Superior temporal gyrus (tissue), 1 donor: Measurements from ENCODE around the gene STK4.

Experiments used
- DNase-seq: peaks from one replicate; pipeline ENCODE4 v3.0.0-alpha.2; 2016; ENCODE audit errors: extremely low spot score

The STK4 gene

DNA sequence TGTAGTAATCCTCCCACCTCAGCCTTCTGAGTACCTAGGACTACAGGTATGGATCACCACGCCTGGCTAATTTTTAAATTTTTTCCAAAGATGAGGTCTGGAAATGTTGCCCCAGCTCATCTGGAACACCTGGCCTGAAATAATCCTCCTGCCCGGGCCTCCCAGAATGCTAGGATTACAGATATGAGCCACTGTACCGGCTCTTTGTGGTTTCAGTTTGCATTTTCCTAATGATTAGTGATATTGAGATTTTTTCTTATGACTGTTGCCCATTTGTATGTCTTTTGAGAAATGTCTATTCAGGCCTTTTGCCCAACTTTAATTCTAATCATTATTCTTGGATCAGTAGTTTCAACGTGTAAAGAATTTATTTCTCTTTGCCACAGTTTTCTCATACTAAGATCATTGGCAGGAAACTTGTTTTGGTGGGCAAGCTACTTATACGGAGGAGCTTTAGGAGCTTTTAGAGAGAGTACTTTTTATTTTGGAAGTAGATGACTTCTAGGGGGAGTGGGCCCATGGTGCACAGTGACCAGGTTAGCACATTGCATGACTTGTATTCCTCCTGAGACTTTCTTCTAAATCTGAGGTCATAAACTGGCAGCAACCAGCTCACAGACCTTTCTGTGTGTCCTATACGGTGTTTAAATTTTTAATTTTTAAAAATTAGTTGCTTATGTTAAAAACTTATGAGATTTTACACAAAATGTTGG is 62.3 kb downstream of the STK4 start:
- DNase-seq: no peak

DNA sequence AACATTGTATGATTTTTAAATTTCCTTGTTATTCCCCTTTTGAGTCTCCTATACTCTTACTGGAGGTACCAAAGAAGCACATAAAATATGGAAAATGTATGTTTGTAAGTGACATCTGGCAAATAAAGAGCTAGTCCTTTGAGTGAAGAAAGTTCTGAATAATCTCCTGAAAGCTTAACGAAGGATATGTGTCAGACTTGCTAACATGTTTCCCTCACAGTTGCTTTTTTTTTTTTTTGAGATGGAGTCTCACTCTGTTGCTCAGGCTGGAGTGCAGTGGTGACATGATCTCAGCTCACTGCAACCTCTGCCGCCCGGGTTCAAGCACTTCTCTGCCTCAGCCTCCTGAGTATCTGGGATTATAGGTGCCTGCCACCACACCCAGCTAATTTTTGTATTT is 63.6 kb downstream of the STK4 start:
- DNase-seq: no peak

- no peak for DNase-seq
Observed at GRCh38 chr20:45032276-45032675, 66.0 kb downstream of the STK4 start.

DNA sequence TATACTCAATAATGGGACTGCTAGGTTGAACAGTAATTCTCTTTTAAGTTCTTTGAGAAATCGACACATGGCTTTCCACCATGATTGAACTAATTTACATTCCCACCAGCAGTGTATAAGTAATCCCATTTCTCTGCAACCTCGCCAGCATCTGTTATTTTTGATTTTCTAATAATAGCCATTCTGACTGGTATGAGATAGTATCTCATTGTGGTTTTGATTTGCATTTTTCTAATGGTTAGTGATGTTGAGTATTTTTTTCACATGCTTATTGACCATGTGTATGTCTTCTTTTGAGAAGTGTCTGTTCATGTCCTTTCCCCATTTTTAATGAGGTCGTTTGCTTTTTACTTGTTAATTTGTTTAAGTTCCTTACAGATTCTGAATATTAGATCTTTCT is 66.5 kb downstream of the STK4 start:
- no peak for DNase-seq

DNA sequence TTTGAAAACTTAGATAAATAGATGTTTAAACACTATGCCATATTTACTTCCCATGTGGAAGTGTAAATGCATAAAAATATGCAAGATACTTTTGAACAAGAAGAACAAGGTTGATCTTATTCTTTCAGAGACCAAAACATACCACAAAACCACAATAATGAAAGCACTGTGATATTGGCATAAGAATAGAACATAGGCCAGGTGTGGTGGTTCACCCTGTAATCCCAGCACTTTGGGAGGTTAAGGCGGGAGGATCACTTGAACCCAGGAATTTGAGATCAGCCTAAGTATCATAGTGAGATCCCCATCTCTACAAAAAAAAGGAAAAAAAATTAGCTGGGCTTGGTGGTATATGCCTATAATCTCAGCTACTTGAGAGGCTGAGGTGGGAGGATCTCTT is 68.1 kb downstream of the STK4 start:
- no peak for DNase-seq

- peak; percentile 53 for DNase-seq
Observed at GRCh38 chr20:45036044-45036755, 69.9 kb downstream of the STK4 start.

GRCh38 chr20:45037050-45037449 is 70.7 kb downstream of the STK4 start:
- peak; percentile 57 for DNase-seq

GRCh38 chr20:45037635-45038034 is 71.3 kb downstream of the STK4 start:
- no peak for DNase-seq

DNA sequence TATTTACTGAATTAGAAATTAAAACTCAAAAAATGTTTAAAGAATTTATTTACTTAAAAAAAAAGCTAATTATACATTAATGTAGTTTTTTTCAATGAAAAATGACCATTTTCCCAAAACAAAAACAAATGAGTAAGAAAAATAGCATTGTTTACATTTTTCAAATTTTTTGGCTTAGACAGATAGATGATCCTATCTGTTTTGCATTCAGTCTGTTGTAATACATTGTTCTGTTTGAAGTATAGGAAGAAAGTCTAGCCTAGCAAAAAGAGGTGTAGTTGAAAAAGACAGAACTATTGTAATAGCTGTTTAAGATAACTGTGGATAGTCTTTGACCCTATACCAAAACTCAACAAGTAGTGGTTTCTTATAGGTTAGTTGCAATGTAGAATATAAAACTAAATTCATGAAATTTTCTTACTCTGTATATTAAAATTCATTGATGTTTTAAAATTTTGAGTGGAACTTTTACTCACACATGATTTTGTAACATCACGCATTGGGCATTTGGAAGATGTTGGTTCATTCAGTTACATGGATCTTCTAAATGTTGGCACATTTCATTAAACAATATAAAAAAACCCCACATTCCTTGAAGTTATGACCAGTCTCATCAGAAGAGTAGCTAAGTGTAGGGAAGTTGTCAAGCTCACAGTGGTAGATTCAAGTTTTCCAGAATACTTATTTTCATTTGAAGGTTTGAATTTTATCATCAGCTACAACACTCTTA is 72.6 kb downstream of the STK4 start:
- DNase-seq: peak; percentile 35

- DNase-seq: peak; percentile 64
Observed at GRCh38 chr20:45039475-45039820, 73.1 kb downstream of the STK4 start.

DNA sequence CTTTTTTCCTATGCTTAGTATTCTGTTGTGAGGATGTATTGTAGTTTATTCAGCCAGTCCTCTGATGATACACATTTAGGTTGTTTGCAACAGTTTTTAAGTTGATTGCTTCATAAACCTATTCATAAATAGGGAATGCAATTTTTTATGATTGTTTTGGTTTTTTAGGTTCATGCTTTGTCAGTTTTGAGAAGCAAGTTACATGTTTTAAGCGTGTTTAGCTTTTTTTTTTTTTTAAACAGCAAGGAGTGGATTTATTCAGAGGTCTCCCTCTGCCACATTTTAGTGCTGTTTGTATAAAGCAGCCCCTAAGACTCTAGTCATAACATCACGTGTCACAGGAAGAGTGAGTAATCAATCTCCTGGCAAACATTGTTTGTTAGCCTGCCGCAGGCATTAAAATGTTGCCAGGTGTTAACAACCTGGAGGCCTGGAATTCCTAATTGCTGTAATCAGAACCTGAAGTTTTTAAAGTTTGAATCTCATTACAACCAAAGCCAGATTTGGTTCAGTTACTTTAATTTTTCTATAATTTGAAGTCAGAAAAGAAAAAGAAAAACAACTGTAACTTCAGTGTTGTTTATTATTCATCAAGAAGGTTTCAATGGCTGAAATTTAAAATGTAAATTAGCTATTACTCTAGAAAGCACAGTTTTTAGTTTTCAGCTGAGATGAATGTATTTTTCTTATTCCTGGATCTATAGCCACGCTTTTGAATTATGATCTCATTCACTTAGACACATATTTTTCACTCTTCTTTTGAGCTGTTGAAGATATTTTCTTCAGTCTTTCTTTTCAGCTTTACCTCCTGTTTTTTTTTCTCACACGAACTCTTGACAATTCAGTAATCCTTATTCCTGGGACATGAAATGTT is 75.4 kb downstream of the STK4 start:
- DNase-seq: peak; percentile 16

GRCh38 chr20:45042978-45043377 is 76.7 kb downstream of the STK4 start:
- no peak for DNase-seq

DNA sequence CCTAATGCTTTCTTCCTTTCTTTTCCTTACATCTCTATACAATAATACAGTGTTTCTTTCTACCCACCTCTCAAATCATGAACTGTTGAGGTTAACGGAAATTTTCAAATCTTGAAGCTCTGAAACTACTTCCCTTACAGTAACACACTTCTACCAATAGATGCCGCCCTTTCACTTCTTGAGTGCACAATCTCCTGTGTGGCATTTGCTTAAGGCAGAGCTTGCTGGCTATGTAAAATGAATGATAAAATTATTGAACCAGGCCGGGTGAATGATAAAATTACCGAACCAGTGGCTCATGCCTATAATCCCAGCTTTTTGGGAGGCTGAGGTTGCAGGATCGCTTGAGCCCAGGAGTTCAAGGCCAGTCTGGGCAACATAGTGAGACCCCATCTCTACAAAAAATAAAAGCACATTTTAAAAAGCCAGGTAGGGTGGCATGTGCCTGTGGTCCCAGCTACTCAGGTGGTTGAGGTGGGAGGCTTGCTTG is 77.8 kb downstream of the STK4 start:
- peak; percentile 95 for DNase-seq

- no peak for DNase-seq
Observed at GRCh38 chr20:45044601-45045000, 78.3 kb downstream of the STK4 start.

DNA sequence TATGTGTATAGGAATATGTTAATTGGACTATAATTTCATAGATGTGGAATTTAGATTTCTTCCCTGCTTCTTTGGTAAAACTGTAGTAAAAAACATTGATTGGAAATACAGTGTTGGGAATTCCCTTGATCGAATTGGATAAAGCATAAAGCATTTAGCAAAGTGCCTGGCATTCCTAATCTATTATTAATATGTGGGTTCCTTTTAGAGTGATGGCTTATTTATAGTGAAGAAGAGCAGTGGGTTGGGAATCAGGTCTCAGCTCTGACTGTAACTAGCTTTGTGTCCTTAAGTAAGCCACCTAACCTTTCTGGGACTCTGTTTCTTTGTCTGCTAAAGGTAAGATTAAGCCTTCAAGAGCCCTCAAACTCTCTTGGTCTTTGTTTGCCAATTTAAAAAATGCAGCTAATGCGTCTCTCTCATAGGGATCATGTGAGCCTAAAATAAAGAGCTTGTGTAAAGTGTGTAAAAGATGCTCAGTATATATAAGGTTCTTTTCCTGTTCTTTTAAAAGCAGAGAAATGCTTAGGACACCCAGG is 81.3 kb downstream of the STK4 start:
- no peak for DNase-seq

DNA sequence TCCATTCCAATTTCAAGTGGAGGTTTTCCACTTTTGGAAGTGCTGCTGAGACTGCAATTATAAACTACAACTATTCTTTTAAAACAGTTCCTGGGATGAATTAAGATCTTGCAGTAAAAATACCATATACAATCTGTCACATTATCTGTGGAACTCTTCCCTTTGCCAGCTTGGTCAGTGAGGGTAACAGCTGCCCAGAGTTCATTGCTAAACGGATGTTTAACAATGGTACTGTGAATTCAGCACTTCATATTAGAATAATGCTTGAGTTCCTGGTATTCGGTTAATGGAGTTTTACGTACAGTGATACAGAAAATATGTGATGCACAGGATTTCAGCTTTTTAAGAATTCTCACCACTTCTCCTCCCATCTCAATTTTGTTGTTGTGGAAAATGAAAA is 83.1 kb downstream of the STK4 start:
- peak; percentile 89 for DNase-seq

DNA sequence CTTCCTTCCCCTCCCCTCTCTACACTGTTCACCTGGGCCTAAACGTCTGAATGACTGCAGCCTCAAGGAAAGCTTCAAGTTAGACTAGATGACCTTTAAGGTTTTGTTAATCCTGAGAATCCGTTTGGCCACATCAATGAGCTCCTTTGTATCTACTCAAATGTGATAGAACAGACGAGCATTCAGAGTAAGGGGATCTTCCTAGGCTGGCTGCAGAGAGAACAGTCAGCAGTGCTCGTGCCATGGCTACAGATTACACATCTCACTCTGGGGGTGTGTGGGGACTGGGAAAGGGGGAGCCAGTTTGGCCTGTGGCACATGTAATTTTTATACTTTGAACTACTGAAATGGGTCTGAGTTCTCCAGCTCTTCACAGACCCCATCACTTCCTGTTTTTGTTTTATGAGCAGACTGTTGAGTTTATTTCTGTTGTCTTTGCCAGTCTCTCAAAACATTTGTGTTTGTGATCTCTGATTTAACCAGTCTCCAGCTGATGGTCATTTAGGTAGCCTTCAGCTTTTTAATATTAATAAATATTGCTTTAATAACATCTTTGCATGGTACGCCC is 83.7 kb downstream of the STK4 start:
- DNase-seq: no peak

DNA sequence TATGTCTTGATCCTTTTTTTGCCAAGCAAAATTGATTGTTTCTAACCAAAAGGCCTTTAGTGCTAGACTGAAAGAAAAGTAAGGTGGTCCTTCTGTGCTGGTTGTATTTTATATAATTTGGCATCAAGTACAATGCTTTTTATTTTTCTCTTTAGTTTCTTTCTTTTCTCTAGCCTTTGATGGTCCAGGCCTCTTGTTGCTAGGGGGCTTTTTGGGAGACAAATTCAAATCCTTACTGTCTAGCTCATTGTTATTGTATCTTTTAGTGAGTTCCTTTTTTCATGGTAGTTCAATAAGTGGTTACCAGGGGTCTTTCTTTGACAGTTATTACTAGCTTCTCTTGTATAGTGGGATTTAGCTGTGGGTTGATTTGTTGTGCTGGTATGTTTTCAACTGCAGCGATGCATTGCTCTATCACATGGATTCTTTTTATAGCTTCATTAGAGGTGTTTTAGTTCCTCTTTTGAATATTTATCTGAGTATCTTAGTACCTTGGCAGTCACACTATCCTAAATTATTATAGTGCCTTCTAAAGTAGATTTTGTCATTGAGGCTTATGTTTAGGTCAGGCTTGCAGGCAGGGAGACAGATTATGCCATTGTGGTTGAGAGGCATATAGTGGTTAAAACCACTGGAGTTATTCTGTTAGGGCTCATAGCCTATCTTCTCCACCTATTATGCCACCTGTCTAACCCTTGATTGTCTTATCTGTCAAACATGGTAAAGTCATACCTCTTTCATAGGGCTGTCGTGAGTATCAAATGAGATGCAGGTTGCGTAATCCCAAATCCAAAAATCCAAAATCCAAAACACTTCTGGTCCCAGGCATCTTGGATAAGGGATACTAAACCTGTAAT is 85.1 kb downstream of the STK4 start:
- DNase-seq: peak; percentile 67

DNA sequence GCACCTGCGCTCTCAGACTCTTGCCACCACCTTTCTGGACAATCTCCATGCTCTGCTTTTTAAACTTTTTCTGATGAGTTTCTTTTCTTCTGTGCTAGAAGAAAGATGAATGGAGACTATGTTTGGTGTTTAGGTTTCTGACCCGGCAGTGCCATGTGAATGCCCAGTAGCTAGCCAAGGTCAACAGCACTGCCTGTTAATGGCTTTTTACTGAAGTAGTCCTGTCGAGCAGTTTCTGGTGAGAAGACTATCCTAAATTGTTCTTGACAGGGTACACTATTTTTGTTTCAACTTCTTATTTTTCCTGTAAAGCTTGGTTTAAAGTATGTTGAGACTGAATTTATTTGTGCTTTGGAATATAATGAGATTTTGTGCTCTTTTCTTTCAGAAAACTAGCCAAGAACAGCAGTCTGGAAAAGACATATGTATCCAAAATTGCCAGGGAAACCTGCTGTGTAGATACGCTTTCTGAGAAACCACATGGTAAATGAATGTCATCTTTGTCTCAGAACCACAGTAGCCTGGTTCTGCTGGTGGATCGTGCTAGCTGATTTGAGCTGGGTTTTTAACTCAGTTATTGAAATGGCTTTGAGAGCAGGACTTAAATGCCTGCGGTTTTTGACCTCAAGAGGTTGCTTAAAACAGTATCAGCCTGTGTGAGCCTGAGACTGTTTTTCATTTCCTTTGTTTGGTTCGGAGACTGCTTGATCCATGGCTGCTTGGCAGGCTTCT is 86.6 kb downstream of the STK4 start:
- DNase-seq: peak; percentile 83
